Caco-2 (cell line): ENCODE results near the gene RAB28. TPM values are rescaled to one million over a fixed set of nuclear protein-coding genes. Genes with fewer than 3 reads are reported as not detected.

Source experiments
- BruUV-seq: library from RNA; stranded (reverse); fragments of 400-500 nt; replicated peaks from 2 replicates; lab custom pipeline; 2021; lab: Mats Ljungman, UMichigan
- CTCF ChIA-PET: fragments of 300-600 bp; sonication (Branson Sonifier 250); formaldehyde crosslinking; loops from one replicate; lab custom pipeline; 2022; ENCODE audit warnings: antibody characterized with exemption; lab: Charles Lee
- POLR2A ChIA-PET: fragments of 300-600 bp; sonication (Branson Sonifier 250); formaldehyde crosslinking; loops from one replicate; lab custom pipeline; 2022; ENCODE audit warnings: antibody characterized with exemption; lab: Charles Lee
- DNase-seq, 2 experiments: peaks; one replicate each; pipeline versions ENCODE4 v3.0.0 to v3.0.0-alpha.2; 2020 to 2022
- H3K27me3 ChIP-seq: replicated peaks from 2 replicates; pipeline ENCODE4 v1.6.0; 2011; ENCODE audit warnings: low read length; ENCODE audit not compliant: control insufficient read depth, insufficient read depth
- H3K36me3 ChIP-seq: 2 replicates; pipeline ENCODE4 v1.5.1; 2011; ENCODE audit warnings: low read length; ENCODE audit not compliant: control insufficient read depth, insufficient read depth
- H3K4me1 ChIP-seq: fragments of 250-450 bp; sonication (Bioruptor Pico); 2 replicates; pipeline ENCODE4 v1.5.1; 2020; ENCODE audit warnings: mild to moderate bottlenecking
- H3K4me3 ChIP-seq: 2 replicates; pipeline ENCODE4 v1.5.1; 2011; ENCODE audit warnings: low read depth, mild to moderate bottlenecking, control low read depth, low read length
- H3K9me3 ChIP-seq: fragments of 250-450 bp; sonication (Bioruptor Pico); 2 replicates; pipeline ENCODE4 v1.5.1; 2020; ENCODE audit warnings: mild to moderate bottlenecking, moderate library complexity
- H3K27ac Mint-ChIP-seq: one replicate; pipeline ENCODE4 v1.8.0; 2022; ENCODE audit warnings: mixed read lengths; ENCODE audit not compliant: unreplicated experiment
- H3K27me3 Mint-ChIP-seq: one replicate; pipeline ENCODE4 v1.8.0; 2022; ENCODE audit warnings: mixed read lengths; ENCODE audit not compliant: insufficient read depth, unreplicated experiment
- H3K36me3 Mint-ChIP-seq: one replicate; pipeline ENCODE4 v1.8.0; 2022; ENCODE audit warnings: mild to moderate bottlenecking, mixed read lengths; ENCODE audit not compliant: insufficient read depth, unreplicated experiment
- H3K4me1 Mint-ChIP-seq: one replicate; pipeline ENCODE4 v1.8.0; 2022; ENCODE audit warnings: low read depth, mixed read lengths; ENCODE audit not compliant: unreplicated experiment
- H3K4me3 Mint-ChIP-seq: one replicate; pipeline ENCODE4 v1.8.0; 2022; ENCODE audit warnings: mild to moderate bottlenecking, moderate library complexity, mixed read lengths; ENCODE audit not compliant: unreplicated experiment
- H3K9me3 Mint-ChIP-seq: one replicate; pipeline ENCODE4 v1.8.0; 2022; ENCODE audit warnings: mixed read lengths; ENCODE audit not compliant: unreplicated experiment
- intact Hi-C: fragments of 100-400 bp; cut with micrococcal nuclease; formaldehyde crosslinking; loops from one replicate; pipeline ENCODE4 v1.10.0; 2022; ENCODE audit not compliant: unreplicated experiment
- total RNA-seq: library from RNA; stranded (reverse); gene quantifications from 2 replicates; pipeline ENCODE4 v1.2.3, GENCODE V29; 2022
- TF ChIP-seq, protein P1 (sequence below), 2 experiments: fragments of 200-600 bp in 1 of 2; IDR thresholded peaks; 1 replicate in 1 of 2; 2 replicates in 1 of 2; pipeline versions ENCODE4 v1.5.1 to v1.8.0; 2011 to 2022; ENCODE audit warnings: antibody characterized with exemption in 1 of 2, control low read depth in 1 of 2, inconsistent platforms in 1 of 2, low read depth in 1 of 2, low read length in 1 of 2, mild to moderate bottlenecking in 1 of 2, moderate library complexity in 1 of 2; ENCODE audit not compliant: insufficient read depth in 1 of 2, severe bottlenecking in 1 of 2, unreplicated experiment in 1 of 2

Gene RAB28
- total RNA-seq, 1 experiment from 2014 or later, result 14.5 TPM

DNA sequence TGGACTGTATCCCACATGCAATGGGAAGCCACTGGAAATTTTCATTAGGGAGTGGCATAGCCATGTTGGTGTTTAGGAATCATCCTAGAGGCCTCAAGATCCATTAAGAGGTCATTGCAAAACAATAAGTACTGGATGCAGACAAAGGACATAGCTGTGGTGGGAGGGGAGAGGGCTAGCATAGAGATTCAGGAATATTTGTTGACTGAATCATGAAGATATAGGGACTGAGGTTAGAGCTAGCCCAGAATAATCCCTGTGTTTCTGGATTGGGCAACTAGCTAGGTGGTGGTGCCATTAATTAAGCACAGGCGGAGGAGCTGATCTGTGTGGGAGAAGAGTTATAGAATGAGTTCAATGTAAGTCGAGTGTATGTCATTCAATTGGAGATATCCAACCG is 135.0 kb downstream of the RAB28 start:
- H3K4me1 ChIP-seq, result no peaks in the 10 kb centered on the region
- POLR2A ChIA-PET, result no interaction called here
- Mint-ChIP-seq H3K4me3 (no peak overlapping the region), H3K4me1 (no peaks in the 10 kb centered on the region), H3K27ac (no peak overlapping the region), H3K36me3 (peaks cover 5% of the 10 kb centered on the region), H3K9me3 (peaks cover 9% of the 10 kb centered on the region), H3K27me3 (no peaks in the 10 kb centered on the region)
- H3K4me3 ChIP-seq, result no peak overlapping the region
- CTCF ChIA-PET, result no interaction called here
- TF ChIP-seq, protein P1, sequence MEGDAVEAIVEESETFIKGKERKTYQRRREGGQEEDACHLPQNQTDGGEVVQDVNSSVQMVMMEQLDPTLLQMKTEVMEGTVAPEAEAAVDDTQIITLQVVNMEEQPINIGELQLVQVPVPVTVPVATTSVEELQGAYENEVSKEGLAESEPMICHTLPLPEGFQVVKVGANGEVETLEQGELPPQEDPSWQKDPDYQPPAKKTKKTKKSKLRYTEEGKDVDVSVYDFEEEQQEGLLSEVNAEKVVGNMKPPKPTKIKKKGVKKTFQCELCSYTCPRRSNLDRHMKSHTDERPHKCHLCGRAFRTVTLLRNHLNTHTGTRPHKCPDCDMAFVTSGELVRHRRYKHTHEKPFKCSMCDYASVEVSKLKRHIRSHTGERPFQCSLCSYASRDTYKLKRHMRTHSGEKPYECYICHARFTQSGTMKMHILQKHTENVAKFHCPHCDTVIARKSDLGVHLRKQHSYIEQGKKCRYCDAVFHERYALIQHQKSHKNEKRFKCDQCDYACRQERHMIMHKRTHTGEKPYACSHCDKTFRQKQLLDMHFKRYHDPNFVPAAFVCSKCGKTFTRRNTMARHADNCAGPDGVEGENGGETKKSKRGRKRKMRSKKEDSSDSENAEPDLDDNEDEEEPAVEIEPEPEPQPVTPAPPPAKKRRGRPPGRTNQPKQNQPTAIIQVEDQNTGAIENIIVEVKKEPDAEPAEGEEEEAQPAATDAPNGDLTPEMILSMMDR (IDR thresholded peaks at IDR 0.05; ENCODE audit: insufficient read depth in 1 of 2, low read depth in 1 of 2, low read length in 1 of 2, severe bottlenecking in 1 of 2, unreplicated experiment in 1 of 2), result no peak
- H3K9me3 ChIP-seq, result no peaks in the 10 kb centered on the region
- BruUV-seq, result no TSS peak
- DNase-seq, result no peak
- no peaks in the 10 kb centered on the region for H3K27me3 ChIP-seq
- intact Hi-C loops, result no loop called here
- H3K36me3 ChIP-seq, result no peaks in the 10 kb centered on the region

DNA sequence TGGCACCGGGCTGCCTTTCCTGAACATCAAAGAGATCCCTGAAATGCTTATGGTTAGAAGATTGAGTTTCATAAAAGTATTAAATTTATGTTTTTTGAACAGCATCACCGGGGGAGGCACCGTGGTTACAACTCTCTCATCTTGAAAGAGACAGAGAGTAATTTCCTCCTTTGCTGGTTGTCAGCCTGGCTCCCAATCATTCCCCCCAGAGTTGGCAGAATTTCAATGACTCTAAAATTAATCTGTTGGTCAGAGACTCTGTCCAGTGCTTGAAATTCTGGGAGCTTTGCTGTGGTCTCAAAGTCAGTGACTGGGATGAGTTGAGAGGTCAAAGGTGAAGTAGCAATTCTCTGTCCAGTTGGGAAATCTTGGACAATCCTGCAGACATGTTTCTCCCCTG is 135.9 kb downstream of the RAB28 start:
- no peaks in the 10 kb centered on the region for H3K4me1 ChIP-seq

DNA sequence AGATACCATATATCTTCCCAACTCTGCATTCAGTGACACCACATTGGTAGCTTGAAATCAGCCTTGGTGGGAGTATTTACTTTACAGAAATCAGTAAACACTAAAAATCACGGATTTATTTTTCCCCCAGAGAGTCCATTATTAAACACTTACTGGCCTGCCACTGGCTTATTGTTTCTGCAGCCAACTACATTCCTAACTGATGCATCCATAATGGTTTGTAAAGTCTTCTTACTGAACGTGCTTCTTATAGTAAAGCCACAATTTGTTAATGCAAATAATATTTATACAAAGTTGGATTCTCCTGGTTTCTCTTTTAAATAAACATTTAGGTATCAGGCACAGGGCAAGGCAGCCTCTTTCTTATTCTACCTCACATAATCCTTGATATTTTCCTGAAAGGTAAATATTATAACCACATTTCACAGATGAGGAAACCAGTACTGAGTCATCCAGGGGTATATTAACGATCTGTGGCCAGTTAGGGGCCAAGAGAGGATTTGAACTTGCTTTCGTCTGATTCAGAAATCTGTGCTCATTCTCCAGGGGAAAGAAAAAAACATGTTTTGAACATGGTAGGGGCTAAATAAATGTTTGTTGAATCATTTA is 136.5 kb downstream of the RAB28 start:
- TF ChIP-seq, protein P1 (IDR thresholded peaks at IDR 0.05; ENCODE audit: insufficient read depth in 1 of 2, low read depth in 1 of 2, low read length in 1 of 2, severe bottlenecking in 1 of 2, unreplicated experiment in 1 of 2), result no peak
- ChIA-PET POLR2A (no interaction called here), CTCF (no interaction called here)
- Histone ChIP-seq H3K4me1 (no peaks in the 10 kb centered on the region), H3K36me3 (no peaks in the 10 kb centered on the region), H3K27me3 (no peaks in the 10 kb centered on the region), H3K9me3 (no peaks in the 10 kb centered on the region), H3K4me3 (no peak overlapping the region)
- intact Hi-C loops, result no loop called here
- Mint-ChIP-seq H3K27ac (no peak overlapping the region), H3K27me3 (no peaks in the 10 kb centered on the region), H3K4me3 (no peak overlapping the region), H3K9me3 (peaks cover 2% of the 10 kb centered on the region), H3K36me3 (peaks cover 5% of the 10 kb centered on the region), H3K4me1 (no peaks in the 10 kb centered on the region)
- no TSS peak for BruUV-seq
- DNase-seq, result no peak

More for the DNA sequence above, 135.9 kb downstream of the RAB28 start:
- intact Hi-C loops, result no loop called here
- DNase-seq, result no peak
- Mint-ChIP-seq H3K27ac (no peak overlapping the region), H3K4me3 (no peak overlapping the region), H3K9me3 (peaks cover 8% of the 10 kb centered on the region), H3K27me3 (no peaks in the 10 kb centered on the region), H3K36me3 (peaks cover 5% of the 10 kb centered on the region), H3K4me1 (no peaks in the 10 kb centered on the region)
- Histone ChIP-seq H3K27me3 (no peaks in the 10 kb centered on the region), H3K4me3 (no peak overlapping the region), H3K36me3 (no peaks in the 10 kb centered on the region), H3K9me3 (no peaks in the 10 kb centered on the region)
- no TSS peak for BruUV-seq
- CTCF ChIA-PET, result no interaction called here
- POLR2A ChIA-PET, result no interaction called here
- TF ChIP-seq, protein P1 (IDR thresholded peaks at IDR 0.05; ENCODE audit: insufficient read depth in 1 of 2, low read depth in 1 of 2, low read length in 1 of 2, severe bottlenecking in 1 of 2, unreplicated experiment in 1 of 2), result no peak
